HepG2 (cell line): Measurements from ENCODE around the gene RNLS. TPM values are rescaled to one million over a fixed set of nuclear protein-coding genes. Genes with fewer than 3 reads are reported as not detected.

ENCODE experiments used
- ATAC-seq: fragments of 200-7000 bp; cut with Tn5 transposase; 3 replicates; pipeline ENCODE4 v1.9.1; 2020; ENCODE audit warnings: mild to moderate bottlenecking, moderate library complexity
- BruUV-seq: library from RNA; stranded (reverse); fragments of 400-500 nt; replicated peaks from 2 replicates; lab custom pipeline; 2021; lab: Mats Ljungman, UMichigan
- CTCF ChIA-PET: fragments of 300-600 bp; formaldehyde crosslinking; extraction: SDS; loops from one replicate; lab custom pipeline; 2021; ENCODE audit warnings: low total read pairs, inconsistent platforms, low intra/inter-chr PET ratio; lab: Yijun Ruan, JAX
- POLR2A ChIA-PET: fragments of 350-600 bp; sonication (Branson Sonifier 250); formaldehyde crosslinking; loops from one replicate; lab custom pipeline; 2020; ENCODE audit warnings: antibody characterized with exemption, inconsistent platforms; lab: Yijun Ruan, JAX
- DNase-seq: peaks from one replicate; pipeline ENCODE4 v3.0.0-alpha.2; 2015; ENCODE audit warnings: low spot score
- FAIRE-seq: peaks from 3 replicates; lab custom pipeline; 2011; peaks lifted over from hg19 to GRCh38; lab: Jason Lieb, UNC
- H2AFZ ChIP-seq: one replicate; pipeline ENCODE4 v1.6.1; 2011; ENCODE audit warnings: low read length, inconsistent platforms
- H3K27ac ChIP-seq: fragments of 300-600 bp; 3 replicates; pipeline ENCODE4 v1.8.0; 2011; ENCODE audit warnings: mixed run types, mild to moderate bottlenecking, mixed read lengths, low read length, inconsistent platforms; ENCODE audit not compliant: insufficient read depth; ENCODE audit errors: extremely low read length
- H3K27me3 ChIP-seq, 2 experiments: fragments of 200-600 bp in 1 of 2; 2 replicates in 1 of 2; 3 replicates in 1 of 2; pipeline versions ENCODE4 v1.6.0 to v1.8.0; 2011; ENCODE audit warnings: low read length in 2 of 2, mild to moderate bottlenecking in 2 of 2, moderate library complexity in 2 of 2, inconsistent platforms in 1 of 2; ENCODE audit not compliant: insufficient read depth in 2 of 2, control insufficient read depth in 1 of 2
- H3K36me3 ChIP-seq, 2 experiments: fragments of 200-600 bp in 1 of 2; replicated peaks in 1 of 2; 2 replicates in 1 of 2; 3 replicates in 1 of 2; pipeline versions ENCODE4 v1.5.1 to v1.8.0; 2011; ENCODE audit warnings: low read length in 2 of 2, inconsistent platforms in 1 of 2; ENCODE audit not compliant: insufficient read depth in 2 of 2, control insufficient read depth in 1 of 2
- H3K4me1 ChIP-seq: 2 replicates; pipeline ENCODE4 v1.5.1; 2012; ENCODE audit warnings: low read length, inconsistent platforms; ENCODE audit not compliant: insufficient read depth
- H3K4me2 ChIP-seq: 2 replicates; pipeline ENCODE4 v1.6.0; 2011; ENCODE audit warnings: low read depth, low read length, inconsistent platforms
- H3K4me3 ChIP-seq, 3 experiments: fragments of 200-600 bp in 1 of 3; sonication (generic), shearing (Covaris generic) in 1 of 3; replicated peaks in 1 of 3; 2 replicates each; pipeline ENCODE4 v1.5.1; 2011 to 2016; ENCODE audit warnings: low read length in 3 of 3, inconsistent platforms in 2 of 3, low read depth in 2 of 3, mild to moderate bottlenecking in 2 of 3, control low read depth in 1 of 3, mixed read lengths in 1 of 3; ENCODE audit not compliant: insufficient read depth in 1 of 3
- H3K79me2 ChIP-seq: one replicate; pipeline ENCODE4 v1.6.1; 2011; ENCODE audit warnings: low read length, inconsistent platforms; ENCODE audit not compliant: insufficient read depth
- H3K9ac ChIP-seq: 2 replicates; pipeline ENCODE4 v1.6.0; 2011; ENCODE audit warnings: mild to moderate bottlenecking, low read depth, low read length, inconsistent platforms; ENCODE audit not compliant: insufficient read depth
- H3K9me3 ChIP-seq: 2 replicates; pipeline ENCODE4 v1.5.1; 2012; ENCODE audit warnings: mild to moderate bottlenecking, low read length
- H4K20me1 ChIP-seq: 2 replicates; pipeline ENCODE4 v1.6.0; 2011; ENCODE audit warnings: inconsistent platforms, mild to moderate bottlenecking, low read length, moderate library complexity; ENCODE audit not compliant: insufficient read depth
- CBX5 ChIP-seq: sonication (generic); formaldehyde crosslinking; IDR thresholded peaks from 2 replicates; pipeline ENCODE4 v1.4.0; 2020; ENCODE audit warnings: missing genetic modification reagents, borderline replicate concordance
- CREM ChIP-seq, 2 experiments: sonication (generic) in 1 of 2; formaldehyde crosslinking in 1 of 2; IDR thresholded peaks; 2 replicates each; pipeline versions ENCODE4 v1.4.0 to v1.6.1; 2016 to 2020; ENCODE audit warnings: antibody characterized with exemption in 1 of 2, mild to moderate bottlenecking in 1 of 2, missing genetic modification reagents in 1 of 2
- ELF4 ChIP-seq: sonication (generic); formaldehyde crosslinking; IDR thresholded peaks from 2 replicates; pipeline ENCODE4 v1.5.0; 2020; ENCODE audit warnings: missing genetic modification reagents, mild to moderate bottlenecking, moderate library complexity, borderline replicate concordance
- GPN1 ChIP-seq: sonication (generic); formaldehyde crosslinking; IDR thresholded peaks from 2 replicates; pipeline ENCODE4 v1.5.1; 2020; ENCODE audit warnings: missing genetic modification reagents, borderline replicate concordance
- KDM1A ChIP-seq: IDR thresholded peaks from 2 replicates; pipeline ENCODE4 v1.6.1; 2016; ENCODE audit warnings: missing compliant biosample characterization
- MEIS1 ChIP-seq: sonication (generic); formaldehyde crosslinking; IDR thresholded peaks from 2 replicates; pipeline ENCODE4 v1.9.0; 2021; ENCODE audit warnings: mild to moderate bottlenecking, missing genetic modification reagents, moderate library complexity, borderline replicate concordance
- PAWR ChIP-seq: sonication (generic); formaldehyde crosslinking; IDR thresholded peaks from 2 replicates; pipeline ENCODE4 v1.4.0; 2020; ENCODE audit warnings: missing genetic modification reagents, mild to moderate bottlenecking, borderline replicate concordance
- U2AF1 ChIP-seq: fragments of 200-400 bp; formaldehyde crosslinking; optimal IDR thresholded peaks from 2 replicates; pipeline ENCODE3; 2017; ENCODE audit warnings: mild to moderate bottlenecking, low read depth, low read length
- U2AF2 ChIP-seq: fragments of 200-400 bp; formaldehyde crosslinking; IDR thresholded peaks from 2 replicates; pipeline ENCODE4 v1.6.1; 2017; ENCODE audit warnings: low read depth, mild to moderate bottlenecking, low read length
- XBP1 ChIP-seq: sonication (generic); formaldehyde crosslinking; IDR thresholded peaks from 2 replicates; pipeline ENCODE4 v1.5.0; 2020; ENCODE audit warnings: missing genetic modification reagents
- ZNF136 ChIP-seq: sonication (generic); formaldehyde crosslinking; IDR thresholded peaks from 2 replicates; pipeline ENCODE4 v1.8.1; 2022; ENCODE audit warnings: low read depth, mild to moderate bottlenecking, moderate library complexity, missing genetic modification reagents
- ZNF724P ChIP-seq: sonication (generic); formaldehyde crosslinking; IDR thresholded peaks from 2 replicates; pipeline ENCODE4 v1.8.0; 2022; ENCODE audit warnings: missing genetic modification reagents, borderline replicate concordance
- WGBS: methylation state at CpG from one replicate; pipeline ENCODE4 v1.1.6; 2017; ENCODE audit warnings: low lambda C conversion rate; 5-methylcytosine and 5-hydroxymethylcytosine counted together
- in situ Hi-C: cut with HindIII; loops from 2 replicates; pipeline ENCODE4 v1.10.0; 2017; ENCODE audit warnings: low pct_unique_long_range_greater_than_20kb; ENCODE audit not compliant: extremely low pct_ligation_motif_present
- intact Hi-C: fragments of 100-400 bp; cut with micrococcal nuclease; formaldehyde crosslinking; loops from one replicate; pipeline ENCODE4 v1.10.0; 2022; ENCODE audit not compliant: unreplicated experiment
- polyA plus RNA-seq, 8 experiments: library from polyadenylated mRNA; depleted of rRNA in 3 of 8; stranded (reverse) in 7 of 8; unstranded in 1 of 8; fragments of >200 nt; fragmentation: Illumina TruSeq in 4 of 8; extraction: Trizol in 4 of 8; gene quantifications; 2 replicates each; pipeline versions ENCODE4 v1.2.1 to v1.2.3, GENCODE V29; 2011 to 2016; ENCODE audit warnings: low read depth in 4 of 8, missing spikeins in 1 of 8, mixed read lengths in 1 of 8; ENCODE audit not compliant: insufficient read depth in 1 of 8
- total RNA-seq, 5 experiments: library from RNA; depleted of rRNA; stranded (reverse); fragments of >200 nt; fragmentation: Illumina TruSeq; extraction: Trizol; gene quantifications; 2 replicates each; pipeline ENCODE4 v1.2.3, GENCODE V29; 2016; ENCODE audit warnings: low read depth in 1 of 5
- TF ChIP-seq, protein P1 (sequence below): sonication (generic); formaldehyde crosslinking; IDR thresholded peaks from 2 replicates; pipeline ENCODE4 v1.4.0; 2020; ENCODE audit warnings: missing genetic modification reagents
- TF ChIP-seq, protein P2 (sequence below): sonication (generic); formaldehyde crosslinking; IDR thresholded peaks from 2 replicates; pipeline ENCODE4 v1.5.0; 2020; ENCODE audit warnings: mild to moderate bottlenecking, missing genetic modification reagents, borderline replicate concordance

RNLS gene
- total and polyA plus RNA-seq, 2 of the 13 experiments (the other 11 are each of a cell fraction or from before 2014, with no cell fraction given) = not detected

DNA sequence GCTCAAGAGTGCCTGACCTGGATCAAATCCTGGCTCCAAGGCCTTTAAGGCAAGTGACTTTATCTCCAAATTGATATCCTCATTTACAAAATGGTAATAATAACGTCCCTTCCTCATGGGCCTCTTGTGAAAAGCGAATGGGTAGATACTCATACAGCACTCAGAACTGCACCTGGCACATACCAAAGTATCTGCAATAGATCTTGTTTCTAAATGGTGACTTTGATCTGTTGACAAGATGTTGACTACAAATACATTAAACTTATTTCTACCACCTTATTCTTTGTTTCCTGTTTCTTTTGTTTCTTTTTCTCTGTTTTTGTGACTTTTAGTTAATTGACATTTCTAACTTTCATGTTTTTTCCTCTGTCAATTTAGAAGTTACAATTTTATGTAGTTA is 53.0 kb downstream of the RNLS start:
- BruUV-seq = no TSS peak
- Histone ChIP-seq H3K4me2 (no peak overlapping the region), H3K36me3 (no peaks in the 10 kb centered on the region), H4K20me1 (no peaks in the 10 kb centered on the region), H3K9me3 (no peaks in the 10 kb centered on the region), H3K27ac (no peak overlapping the region), H3K79me2 (no peaks in the 10 kb centered on the region), H3K4me1 (no peaks in the 10 kb centered on the region), H3K27me3 (no peaks in the 10 kb centered on the region; a peak in 1 of 5 replicates), H3K4me3 (no peak overlapping the region), H3K9ac (no peak overlapping the region), H2AFZ (no peak overlapping the region)
- in situ Hi-C loops = no loop called here
- POLR2A ChIA-PET = no interaction called here
- ATAC-seq (no peak), FAIRE-seq (no peak), DNase-seq (no peak)
- CTCF ChIA-PET = no interaction called here
- WGBS = 7% methylated on average over 2 of the region's 2 CpGs
- intact Hi-C loops = no loop called here
- no peak for TF ChIP-seq U2AF2
- no peak for TF ChIP-seq MEIS1 (CRISPR knock-in tag)
- TF ChIP-seq, all 625 proteins: peak for 0

DNA sequence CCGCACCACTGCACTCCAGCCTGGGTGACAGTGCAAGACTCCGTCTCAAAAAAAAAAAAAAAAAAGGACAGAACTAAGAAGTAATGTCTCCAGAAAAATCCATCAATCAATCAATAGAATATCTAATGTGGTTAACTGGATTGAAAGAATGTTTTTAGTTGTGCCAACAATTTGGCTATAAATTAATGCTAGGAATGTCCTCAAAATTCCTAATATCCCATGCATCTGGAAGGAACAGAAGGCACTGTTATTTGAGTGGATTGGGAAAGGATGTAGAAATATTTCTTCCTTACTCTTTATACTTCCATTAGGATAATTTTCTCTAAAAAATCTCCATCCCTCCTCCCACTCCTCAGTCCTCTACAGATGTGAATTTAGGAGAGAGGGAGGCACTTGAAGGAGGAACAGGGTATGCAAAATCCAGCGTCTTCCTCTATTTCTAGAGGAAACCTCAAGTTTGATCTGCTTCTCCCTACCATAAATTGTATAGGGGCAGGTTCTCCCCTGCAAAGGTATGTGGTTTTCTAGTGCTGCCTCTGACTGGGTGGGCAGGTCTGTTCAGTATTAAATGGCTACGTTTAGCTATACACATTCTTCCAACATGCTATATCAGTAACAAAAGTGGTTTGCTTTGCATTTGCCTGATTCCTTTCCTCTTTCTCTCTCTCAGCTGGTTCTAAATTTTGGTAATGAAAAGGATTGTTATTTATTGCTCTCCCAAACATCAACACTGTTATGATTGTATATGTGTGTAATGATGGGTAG is 54.1 kb downstream of the RNLS start:
- 30% methylated on average over 4 of the region's 4 CpGs for WGBS
- TF ChIP-seq KDM1A = no peak
- TF ChIP-seq ELF4 (CRISPR knock-in tag) = no peak
- TF ChIP-seq U2AF1 = no peak
- no peak for TF ChIP-seq GPN1 (CRISPR knock-in tag)
- TF ChIP-seq, protein P1, sequence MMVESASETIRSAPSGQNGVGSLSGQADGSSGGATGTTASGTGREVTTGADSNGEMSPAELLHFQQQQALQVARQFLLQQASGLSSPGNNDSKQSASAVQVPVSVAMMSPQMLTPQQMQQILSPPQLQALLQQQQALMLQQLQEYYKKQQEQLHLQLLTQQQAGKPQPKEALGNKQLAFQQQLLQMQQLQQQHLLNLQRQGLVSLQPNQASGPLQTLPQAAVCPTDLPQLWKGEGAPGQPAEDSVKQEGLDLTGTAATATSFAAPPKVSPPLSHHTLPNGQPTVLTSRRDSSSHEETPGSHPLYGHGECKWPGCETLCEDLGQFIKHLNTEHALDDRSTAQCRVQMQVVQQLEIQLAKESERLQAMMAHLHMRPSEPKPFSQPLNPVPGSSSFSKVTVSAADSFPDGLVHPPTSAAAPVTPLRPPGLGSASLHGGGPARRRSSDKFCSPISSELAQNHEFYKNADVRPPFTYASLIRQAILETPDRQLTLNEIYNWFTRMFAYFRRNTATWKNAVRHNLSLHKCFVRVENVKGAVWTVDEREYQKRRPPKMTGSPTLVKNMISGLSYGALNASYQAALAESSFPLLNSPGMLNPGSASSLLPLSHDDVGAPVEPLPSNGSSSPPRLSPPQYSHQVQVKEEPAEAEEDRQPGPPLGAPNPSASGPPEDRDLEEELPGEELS (CRISPR knock-in tag) = no peak
- TF ChIP-seq, protein P2, sequence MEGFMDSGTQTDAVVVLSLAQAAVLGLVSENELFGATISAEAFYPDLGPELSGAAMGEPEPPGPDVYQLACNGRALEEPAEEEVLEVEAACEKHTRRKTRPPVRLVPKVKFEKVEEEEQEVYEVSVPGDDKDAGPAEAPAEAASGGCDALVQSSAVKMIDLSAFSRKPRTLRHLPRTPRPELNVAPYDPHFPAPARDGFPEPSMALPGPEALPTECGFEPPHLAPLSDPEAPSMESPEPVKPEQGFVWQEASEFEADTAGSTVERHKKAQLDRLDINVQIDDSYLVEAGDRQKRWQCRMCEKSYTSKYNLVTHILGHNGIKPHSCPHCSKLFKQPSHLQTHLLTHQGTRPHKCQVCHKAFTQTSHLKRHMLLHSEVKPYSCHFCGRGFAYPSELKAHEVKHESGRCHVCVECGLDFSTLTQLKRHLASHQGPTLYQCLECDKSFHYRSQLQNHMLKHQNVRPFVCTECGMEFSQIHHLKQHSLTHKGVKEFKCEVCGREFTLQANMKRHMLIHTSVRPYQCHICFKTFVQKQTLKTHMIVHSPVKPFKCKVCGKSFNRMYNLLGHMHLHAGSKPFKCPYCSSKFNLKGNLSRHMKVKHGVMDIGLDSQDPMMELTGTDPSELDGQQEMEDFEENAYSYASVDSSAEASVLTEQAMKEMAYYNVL = no peak
- no peak for TF ChIP-seq CBX5
- no peak for TF ChIP-seq ZNF724P (CRISPR knock-in tag)
- no peak for TF ChIP-seq PAWR
- no peak for TF ChIP-seq CREM (IDR thresholded peaks at IDR 0.05)
- TF ChIP-seq CREM (CRISPR knock-in tag; IDR thresholded peaks at IDR 0.05) = no peak
- TF ChIP-seq XBP1 (CRISPR knock-in tag) = no peak
- TF ChIP-seq ZNF136 (CRISPR knock-in tag) = no peak

More for the DNA sequence above, 54.1 kb downstream of the RNLS start:
- CTCF ChIA-PET = no interaction called here
- ATAC-seq (no peak), FAIRE-seq (no peak), DNase-seq (no peak)
- Histone ChIP-seq H4K20me1 (no peaks in the 10 kb centered on the region), H3K79me2 (no peaks in the 10 kb centered on the region), H3K27me3 (no peaks in the 10 kb centered on the region), H3K4me3 (no peak overlapping the region), H3K4me2 (no peak overlapping the region), H3K4me1 (no peaks in the 10 kb centered on the region), H3K36me3 (no peaks in the 10 kb centered on the region), H3K27ac (no peak overlapping the region), H3K9ac (no peak overlapping the region), H2AFZ (no peak overlapping the region), H3K9me3 (no peaks in the 10 kb centered on the region)
- in situ Hi-C loops = no loop called here
- POLR2A ChIA-PET = no interaction called here
- intact Hi-C loops = no loop called here
- BruUV-seq = no TSS peak
